ENCODE results near the gene RAET1G. TPM values are rescaled to one million over a fixed set of nuclear protein-coding genes. Genes with fewer than 3 reads are reported as not detected.

The RAET1G gene
- total RNA-seq, 4 donors from 2014 or later = 0.89 TPM; not detected in 3

DNA sequence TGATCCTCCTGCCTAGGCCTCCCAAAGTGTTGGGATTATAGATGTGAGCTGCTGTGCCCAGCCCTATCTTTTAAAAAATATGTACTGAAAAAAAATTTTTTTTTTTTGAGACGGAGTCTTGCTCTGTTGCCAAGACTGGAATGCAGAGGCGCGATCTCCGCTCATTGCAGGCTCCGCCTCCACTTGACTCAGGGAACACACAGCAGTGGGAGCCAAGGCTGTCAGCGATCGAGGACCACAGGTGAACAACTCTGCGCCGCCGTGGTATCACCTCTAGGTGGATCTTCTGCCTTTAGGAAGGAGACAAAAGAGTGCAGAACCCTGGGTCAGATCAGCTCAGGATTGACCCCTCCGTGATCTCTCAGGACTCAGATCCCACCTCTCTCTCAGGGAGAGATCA lies 38.7 kb downstream of the RAET1G start:
- ATAC-seq (no peak), DNase-seq (no peak)
- TF ChIP-seq, protein P1, sequence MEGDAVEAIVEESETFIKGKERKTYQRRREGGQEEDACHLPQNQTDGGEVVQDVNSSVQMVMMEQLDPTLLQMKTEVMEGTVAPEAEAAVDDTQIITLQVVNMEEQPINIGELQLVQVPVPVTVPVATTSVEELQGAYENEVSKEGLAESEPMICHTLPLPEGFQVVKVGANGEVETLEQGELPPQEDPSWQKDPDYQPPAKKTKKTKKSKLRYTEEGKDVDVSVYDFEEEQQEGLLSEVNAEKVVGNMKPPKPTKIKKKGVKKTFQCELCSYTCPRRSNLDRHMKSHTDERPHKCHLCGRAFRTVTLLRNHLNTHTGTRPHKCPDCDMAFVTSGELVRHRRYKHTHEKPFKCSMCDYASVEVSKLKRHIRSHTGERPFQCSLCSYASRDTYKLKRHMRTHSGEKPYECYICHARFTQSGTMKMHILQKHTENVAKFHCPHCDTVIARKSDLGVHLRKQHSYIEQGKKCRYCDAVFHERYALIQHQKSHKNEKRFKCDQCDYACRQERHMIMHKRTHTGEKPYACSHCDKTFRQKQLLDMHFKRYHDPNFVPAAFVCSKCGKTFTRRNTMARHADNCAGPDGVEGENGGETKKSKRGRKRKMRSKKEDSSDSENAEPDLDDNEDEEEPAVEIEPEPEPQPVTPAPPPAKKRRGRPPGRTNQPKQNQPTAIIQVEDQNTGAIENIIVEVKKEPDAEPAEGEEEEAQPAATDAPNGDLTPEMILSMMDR (IDR thresholded peaks at IDR 0.05 in 4 of 5, conservative IDR thresholded peaks at IDR 0.05 in 1 of 5) = no peak
- no peak for TF ChIP-seq POLR2A (IDR thresholded peaks at IDR 0.05)
- Histone ChIP-seq H3K4me1 (peaks cover 13 to 19% of the 10 kb centered on the region in 2 donors), H3K27ac (no peak overlapping the region), H3K9me3 (no peaks in the 10 kb centered on the region), H3K27me3 (no peaks in the 10 kb centered on the region), H3K4me3 (no peak overlapping the region), H3K36me3 (no peaks in the 10 kb centered on the region)
- intact Hi-C loops (cut with DNase I; ENCODE audit: low total_unique reads) (no loop called here), in situ Hi-C loops (cut with MboI; ENCODE audit: low sequenced_read_pairs in 4 of 4) (no loop called here)

DNA sequence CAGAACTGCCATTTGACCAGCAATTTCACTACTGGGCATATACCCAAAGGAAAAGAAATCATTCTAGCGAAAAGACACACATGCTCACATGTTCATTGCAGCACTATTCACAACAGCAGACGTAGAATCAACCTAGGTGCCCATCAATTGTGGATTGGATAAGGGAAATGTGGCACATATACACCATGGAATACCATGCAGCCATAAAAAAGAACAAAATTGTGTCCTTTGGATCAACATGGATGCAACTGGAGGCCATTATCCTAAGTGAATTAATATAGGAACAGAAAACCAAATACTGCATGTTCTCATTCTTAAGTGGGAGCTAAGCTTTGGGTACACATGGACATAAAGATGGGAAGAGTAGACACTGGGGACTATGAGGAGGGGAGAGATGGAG lies 41.1 kb downstream of the RAET1G start:
- intact Hi-C loops (cut with DNase I; ENCODE audit: low total_unique reads) = no loop called here
- no peak overlapping the region for H3K27ac ChIP-seq
- no peak for ATAC-seq
- no peaks in the 10 kb centered on the region for H3K36me3 ChIP-seq
- TF ChIP-seq, protein P1 (IDR thresholded peaks at IDR 0.05 in 4 of 5, conservative IDR thresholded peaks at IDR 0.05 in 1 of 5) = no peak
- TF ChIP-seq POLR2A (IDR thresholded peaks at IDR 0.05) = no peak
- no peaks in the 10 kb centered on the region for H3K9me3 ChIP-seq
- in situ Hi-C loops (cut with MboI; ENCODE audit: low sequenced_read_pairs in 4 of 4) = no loop called here
- H3K4me1 ChIP-seq = no peaks in the 10 kb centered on the region
- DNase-seq = no peak
- no peak overlapping the region for H3K4me3 ChIP-seq
- no peaks in the 10 kb centered on the region for H3K27me3 ChIP-seq

DNA sequence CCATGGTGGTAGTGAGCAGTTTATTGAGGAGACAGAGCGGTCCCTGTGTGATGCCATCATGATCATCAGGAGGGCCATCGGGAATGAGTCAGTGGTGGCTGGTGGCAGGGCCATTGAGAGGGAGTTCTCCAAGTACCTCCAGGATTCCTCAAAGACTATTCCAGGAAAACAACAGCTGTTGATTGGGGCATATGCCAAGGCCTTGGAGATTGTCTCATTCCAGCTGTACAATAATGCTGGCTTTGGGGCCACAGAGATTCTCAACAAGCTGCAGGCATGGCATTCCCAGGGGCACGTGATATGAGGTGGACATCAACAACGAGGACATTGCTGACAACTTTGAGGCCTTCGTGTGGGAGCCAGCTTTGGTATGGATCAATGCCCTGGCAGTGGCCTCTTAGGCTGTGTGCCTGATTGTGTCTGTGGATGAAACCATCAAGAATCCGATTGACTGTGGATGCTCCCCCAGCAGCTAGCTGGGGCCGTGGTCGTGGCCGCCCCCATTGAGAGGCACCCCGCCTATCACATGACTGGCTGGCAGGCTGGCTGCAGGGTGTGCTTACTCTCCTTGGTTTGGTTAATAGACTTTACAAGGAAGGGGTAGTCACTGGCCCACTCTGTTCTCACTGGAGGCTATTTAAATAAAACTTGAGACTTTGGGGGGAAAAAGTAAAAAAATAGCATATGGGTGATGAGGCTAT lies 41.7 kb downstream of the RAET1G start:
- TF ChIP-seq, protein P1 (IDR thresholded peaks at IDR 0.05 in 4 of 5, conservative IDR thresholded peaks at IDR 0.05 in 1 of 5) = no peak
- TF ChIP-seq POLR2A (IDR thresholded peaks at IDR 0.05) = no peak
- no peak for ATAC-seq

DNA sequence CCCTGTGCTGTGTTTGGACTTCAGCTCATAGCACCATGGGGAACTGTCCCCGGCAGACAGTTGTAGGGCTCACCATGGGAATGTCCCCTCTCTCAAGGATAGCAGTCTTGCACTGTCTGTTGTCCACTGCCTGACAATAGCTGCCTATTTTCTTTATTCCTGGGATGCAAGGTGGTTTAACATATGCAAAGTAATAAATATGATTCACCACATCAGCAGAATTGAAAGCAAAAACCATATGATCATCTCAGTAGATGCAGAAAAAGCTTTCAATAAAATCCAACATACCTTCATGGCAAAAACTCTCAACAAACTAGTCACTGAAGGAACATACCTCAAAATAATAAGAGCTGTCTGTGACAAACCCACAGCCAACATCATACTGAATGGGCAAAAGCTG lies 45.3 kb downstream of the RAET1G start:
- in situ Hi-C loops (cut with MboI; ENCODE audit: low sequenced_read_pairs in 4 of 4) (no loop called here), intact Hi-C loops (cut with DNase I; ENCODE audit: low total_unique reads) (no loop called here)
- no peak for DNase-seq
- Histone ChIP-seq H3K27me3 (no peaks in the 10 kb centered on the region), H3K36me3 (no peaks in the 10 kb centered on the region), H3K4me3 (no peak overlapping the region), H3K9me3 (no peaks in the 10 kb centered on the region), H3K4me1 (no peaks in the 10 kb centered on the region), H3K27ac (no peak overlapping the region)
- no peak for ATAC-seq
- TF ChIP-seq, protein P1 (IDR thresholded peaks at IDR 0.05 in 4 of 5, conservative IDR thresholded peaks at IDR 0.05 in 1 of 5) = no peak
- TF ChIP-seq POLR2A (IDR thresholded peaks at IDR 0.05) = no peak

More for the DNA sequence above, 41.7 kb downstream of the RAET1G start:
- no peaks in the 10 kb centered on the region for H3K9me3 ChIP-seq
- H3K36me3 ChIP-seq = no peaks in the 10 kb centered on the region
- no peaks in the 10 kb centered on the region for H3K4me1 ChIP-seq
- intact Hi-C loops (cut with DNase I; ENCODE audit: low total_unique reads) = no loop called here
- no peak for DNase-seq
- no peak overlapping the region for H3K4me3 ChIP-seq
- no peak overlapping the region for H3K27ac ChIP-seq
- H3K27me3 ChIP-seq = no peaks in the 10 kb centered on the region
- in situ Hi-C loops (cut with MboI; ENCODE audit: low sequenced_read_pairs in 4 of 4) = no loop called here

Data from gastrocnemius medialis (tissue), 4 donors.